Spleen (tissue), 7 donors: ENCODE data around the gene ABCA7.

ENCODE experiments used
- CTCF ChIP-seq, 11 experiments: fragments of 200-600 bp in 7 of 11; fragments of 450-650 bp in 4 of 11; sonication (generic) in 4 of 11; IDR thresholded peaks in 8 of 11; conservative IDR thresholded peaks in 3 of 11; 1 replicate in 7 of 11; 2 replicates in 4 of 11; pipeline versions ENCODE4 v1.4.0 to v1.8.0; 2016 to 2021; ENCODE audit warnings: antibody characterized with exemption in 11 of 11, inconsistent platforms in 4 of 11, mild to moderate bottlenecking in 1 of 11
- POLR2A ChIP-seq, 3 donors: fragments of 450-650 bp; IDR thresholded peaks; one replicate each; pipeline ENCODE4 v1.5.1; 2017; ENCODE audit warnings: antibody characterized with exemption in 3 of 3, mild to moderate bottlenecking in 1 of 3
- POLR2AphosphoS5 ChIP-seq, 3 donors: sonication (generic); formaldehyde crosslinking; IDR thresholded peaks; one replicate each; pipeline ENCODE4 v1.5.1; 2017; ENCODE audit warnings: antibody characterized with exemption in 3 of 3
- donor health status: DM: no; HTN: no; CAD: no; lungs with moderate emphysema.
- donor health status: DM: no; HTN: no; CAD: no.
- donor health status: DM: no; HTN: no; CAD: no.

- no peak for TF ChIP-seq CTCF (IDR thresholded peaks at IDR 0.05 in 8 of 11, conservative IDR thresholded peaks at IDR 0.05 in 3 of 11)
- peak in 1 of 3 donors; percentile 5 for TF ChIP-seq POLR2AphosphoS5 (IDR thresholded peaks at IDR 0.05)
- no peak for TF ChIP-seq POLR2A (IDR thresholded peaks at IDR 0.05)
These were observed 40.7 kb downstream of the ABCA7 start for GRCh38 chr19:1080360-1081161.
